ENCODE data around the gene HS1BP3.

The HS1BP3 gene

DNA sequence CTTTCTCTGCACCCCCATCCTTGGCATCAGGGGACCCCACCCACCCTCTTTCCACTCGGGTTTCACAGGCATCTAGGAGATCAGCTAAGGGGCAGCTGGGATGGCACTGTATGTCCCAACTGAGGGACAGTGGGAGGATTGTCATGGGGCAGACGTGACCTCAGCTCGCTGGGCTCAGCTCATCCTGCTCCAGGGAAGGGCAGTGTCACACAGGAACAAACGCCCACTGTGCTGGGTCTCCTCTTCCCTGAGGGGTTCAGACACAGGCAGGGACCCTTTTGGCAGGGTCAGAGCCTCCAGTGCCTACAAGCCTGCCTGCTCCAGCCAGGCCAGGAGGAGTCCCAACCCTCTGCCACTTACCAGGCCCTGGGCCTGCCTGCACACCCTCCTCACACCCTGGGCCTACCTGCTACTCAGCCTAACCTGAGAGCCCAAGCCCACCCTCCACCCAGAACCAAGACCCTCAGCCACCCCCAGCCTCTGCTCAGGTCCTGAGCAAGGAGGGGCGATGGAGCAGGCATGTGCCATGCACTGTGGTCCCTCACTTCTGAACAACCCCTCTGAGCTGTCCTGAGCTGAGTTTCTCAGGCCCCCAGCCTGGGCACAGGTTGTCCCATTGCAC, 68.2 kb downstream of the HS1BP3 start:
- DNase-seq = no peak

DNA sequence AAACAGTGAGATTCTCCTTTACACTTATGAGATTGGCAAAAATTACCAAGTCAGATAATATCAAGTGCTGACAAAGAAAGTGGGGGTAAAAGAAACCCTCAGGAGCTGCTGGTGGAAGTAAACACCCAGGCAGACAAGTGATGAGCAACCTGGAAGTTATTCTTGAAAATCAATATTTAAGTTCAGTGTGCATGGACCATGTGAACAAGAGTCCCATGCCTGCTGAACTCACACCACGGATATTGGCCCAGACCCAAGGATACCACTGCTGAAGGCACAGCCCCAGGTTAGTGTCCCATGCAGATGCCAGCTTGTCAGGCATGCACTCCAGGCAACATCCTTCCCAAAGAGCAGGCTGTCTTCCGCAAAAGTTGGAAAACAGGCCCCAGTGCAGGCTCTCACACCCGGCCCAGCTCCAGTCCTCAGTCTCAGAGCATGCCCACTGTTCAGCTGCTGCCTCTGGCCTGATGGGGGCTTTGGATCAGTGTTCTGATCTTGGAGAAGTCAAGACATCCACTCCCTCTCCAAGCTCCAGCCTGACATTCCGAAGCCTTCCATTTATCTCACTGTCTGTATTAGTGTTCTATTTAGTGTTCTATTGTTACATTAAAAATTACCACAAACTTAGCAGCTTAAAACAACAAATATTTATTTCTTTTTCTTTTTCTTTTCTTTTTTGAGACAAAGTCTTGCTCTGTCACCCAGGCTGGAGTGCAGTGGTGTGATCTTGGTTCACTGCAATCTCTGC, 70.0 kb downstream of the HS1BP3 start:
- no peak for DNase-seq

GRCh38 chr2:20579866-20580265, 71.0 kb downstream of the HS1BP3 start:
- no peak for DNase-seq

DNA sequence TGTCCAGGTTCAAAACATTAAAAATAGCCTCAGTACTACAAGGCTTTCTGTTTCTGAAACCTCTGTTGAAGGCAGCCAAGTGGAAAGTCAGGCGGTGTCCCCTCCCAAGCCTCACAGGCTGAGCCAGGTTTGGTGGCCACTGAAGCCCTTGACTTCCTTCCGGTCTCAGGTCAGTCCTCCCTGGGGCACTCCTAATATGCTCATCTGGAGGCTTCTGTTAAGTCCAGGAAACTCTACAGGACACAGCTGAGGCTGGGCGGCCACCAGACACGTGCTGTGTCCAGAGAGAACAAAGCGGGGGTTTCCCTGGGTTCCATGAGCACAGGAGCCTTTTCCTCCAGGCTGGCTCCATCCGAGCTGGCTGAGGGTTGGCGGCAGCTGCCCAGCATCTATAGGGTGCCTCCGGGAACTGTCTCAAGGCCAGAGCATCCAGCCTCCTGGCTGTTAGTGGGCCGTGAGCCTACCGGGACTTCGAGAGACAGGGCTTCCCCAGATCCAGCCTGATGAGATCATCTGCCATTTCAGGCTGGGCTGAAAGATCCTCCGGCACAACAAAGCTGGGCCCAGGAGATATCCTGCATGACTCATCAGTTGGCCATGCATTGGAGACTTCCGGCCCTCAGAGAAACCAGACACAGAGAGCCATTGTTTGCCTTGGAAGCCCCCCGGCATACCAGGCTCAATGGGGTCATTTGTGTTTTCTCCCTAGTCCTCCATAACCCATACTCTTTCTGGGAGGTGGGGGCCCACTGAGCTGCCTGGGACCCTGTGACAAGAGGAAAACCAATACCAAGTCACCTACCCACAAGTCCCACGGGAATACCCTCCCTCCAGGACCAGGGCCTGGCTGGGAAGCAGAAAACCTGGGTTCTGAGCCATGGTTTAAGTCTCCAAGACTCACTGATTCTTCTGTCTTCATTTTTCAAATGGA, 71.7 kb downstream of the HS1BP3 start:
- DNase-seq = no peak

DNA sequence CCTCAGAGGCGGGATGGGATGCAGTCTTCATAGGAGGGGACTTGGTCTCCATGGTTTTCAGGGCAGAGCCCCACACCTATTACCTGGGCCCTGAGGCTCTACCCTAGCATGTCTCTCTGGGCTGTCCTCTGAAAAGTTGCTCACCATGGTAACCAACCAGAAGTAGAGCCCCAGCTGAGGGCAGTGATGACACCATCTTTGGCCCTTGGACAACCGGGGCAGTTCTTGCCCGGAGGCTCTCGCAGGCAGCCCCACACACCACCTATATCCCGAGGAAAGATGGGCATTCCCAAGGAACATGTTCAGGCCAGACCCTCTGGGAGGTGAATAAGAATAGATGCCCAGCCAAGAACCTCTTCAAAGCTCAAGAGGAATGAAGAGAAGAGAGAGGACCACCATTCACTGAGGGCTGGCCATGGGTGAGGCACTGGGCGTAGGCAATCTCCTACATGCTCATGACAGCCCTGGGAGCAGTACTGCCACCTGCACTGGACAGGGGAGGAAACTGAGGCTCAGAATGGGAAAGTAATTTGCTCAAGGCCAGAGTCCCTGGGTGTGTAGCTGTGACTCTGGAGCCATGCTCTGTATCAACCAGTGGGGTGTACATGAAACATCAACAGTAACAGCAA, 72.5 kb downstream of the HS1BP3 start:
- no peak for DNase-seq

DNA sequence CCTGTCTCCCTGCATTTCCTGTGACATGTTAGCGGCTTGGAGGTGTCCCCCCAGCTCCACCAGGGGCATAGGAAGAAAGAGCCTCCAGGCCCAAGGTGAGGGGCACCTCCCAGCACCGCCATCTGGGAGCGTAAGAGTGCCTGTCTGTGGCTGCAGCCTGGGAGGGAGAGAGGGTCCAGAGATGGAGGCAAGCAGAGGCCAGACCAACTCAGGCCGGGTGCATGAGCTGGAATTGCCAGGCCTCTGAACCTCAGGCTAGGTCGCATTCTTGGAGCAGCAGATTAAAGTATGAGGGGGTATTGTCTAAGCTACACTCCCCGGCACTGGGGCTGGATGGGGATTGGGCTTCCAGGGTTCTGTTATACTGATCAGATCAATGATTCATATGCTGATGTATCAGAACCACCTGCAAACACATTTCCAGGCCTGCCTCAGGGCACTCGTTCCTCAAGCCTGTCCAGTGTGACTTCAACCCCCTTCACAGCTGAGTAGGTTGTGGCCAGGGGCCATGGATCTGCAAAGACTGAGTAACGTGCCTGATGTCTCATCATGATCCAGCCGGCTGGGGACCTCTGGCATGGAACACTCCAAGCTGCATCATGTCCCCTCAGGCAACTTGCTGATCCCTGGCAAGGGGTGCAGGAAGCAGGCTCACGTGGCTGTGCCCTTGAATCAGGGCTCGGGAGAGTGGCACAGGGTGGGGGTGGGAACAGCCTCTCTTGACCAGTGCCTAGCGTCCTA, 73.2 kb downstream of the HS1BP3 start:
- DNase-seq = no peak

- DNase-seq = peak; percentile 72
Observed at GRCh38 chr2:20576598-20577115, 74.2 kb downstream of the HS1BP3 start.

DNA sequence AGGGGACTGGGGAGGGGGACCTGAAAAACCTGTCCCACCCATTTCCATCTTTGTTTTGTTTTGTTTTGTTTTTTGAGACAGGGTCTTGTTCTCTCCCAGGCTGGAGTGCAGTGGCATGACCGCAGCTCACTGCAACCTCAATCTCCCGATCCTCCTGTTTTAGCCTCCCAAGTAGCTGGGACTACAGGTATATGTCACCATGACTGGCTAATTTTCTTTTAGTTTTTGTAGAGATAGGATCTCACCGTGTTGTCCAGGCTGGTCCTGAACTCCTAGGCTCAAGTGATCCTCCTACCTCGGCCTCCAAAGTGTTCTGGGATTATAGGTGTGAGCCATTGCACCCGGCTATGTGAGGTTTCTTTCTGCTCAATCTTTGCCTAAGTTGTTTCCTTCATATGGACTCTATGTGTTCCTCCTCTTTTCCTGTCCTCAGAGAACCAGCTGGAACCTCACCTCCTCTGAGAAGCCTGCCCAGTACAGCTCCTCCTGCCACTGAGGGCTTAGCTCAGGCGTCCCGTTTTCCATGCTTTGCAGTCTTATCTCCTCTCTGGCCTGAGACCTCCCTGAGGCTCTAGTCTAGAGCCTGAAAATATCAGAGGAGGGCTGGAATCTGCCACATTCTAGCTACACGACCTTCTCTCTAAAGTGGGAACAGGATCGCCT, 74.8 kb downstream of the HS1BP3 start:
- DNase-seq = no peak

DNA sequence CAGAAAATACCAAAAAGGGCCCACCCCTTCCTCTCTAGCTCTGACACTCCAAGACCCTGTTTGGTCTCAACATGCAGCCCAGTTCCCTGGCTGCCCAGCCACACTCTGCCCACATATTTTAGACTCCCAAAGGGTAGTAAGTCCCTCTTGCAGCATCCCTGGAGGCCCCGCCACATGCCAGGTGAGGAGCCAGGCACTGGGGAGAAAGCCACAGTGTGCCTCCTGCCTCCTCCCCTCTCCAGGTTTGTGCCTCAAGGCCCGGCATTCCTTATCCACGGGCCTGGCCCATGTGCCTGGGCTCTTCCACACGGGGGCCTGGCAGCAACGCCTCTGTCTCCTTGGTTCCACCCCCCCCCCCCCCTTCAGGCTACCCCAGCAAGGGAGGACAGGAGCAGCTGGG, 75.5 kb downstream of the HS1BP3 start:
- DNase-seq = no peak

DNA sequence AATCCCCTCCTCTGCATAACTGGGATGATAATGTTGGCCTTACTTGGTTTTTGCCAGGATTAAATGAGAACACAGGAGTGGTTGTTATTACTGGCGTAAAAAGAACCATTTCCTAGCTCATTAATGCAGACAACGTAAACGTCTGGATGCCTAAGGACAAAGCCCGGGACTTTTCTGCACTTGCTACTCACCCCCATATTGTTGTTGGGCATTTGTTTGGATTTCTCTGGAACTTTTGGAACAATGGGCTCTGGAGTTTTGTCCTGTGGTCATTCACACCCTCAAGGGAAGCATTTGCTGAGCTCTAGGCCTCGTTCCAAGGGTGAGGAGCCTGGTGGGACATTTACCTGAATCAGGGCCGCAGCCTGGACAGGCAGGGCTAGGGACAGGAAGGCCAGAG, 76.0 kb downstream of the HS1BP3 start:
- no peak for DNase-seq

DNA sequence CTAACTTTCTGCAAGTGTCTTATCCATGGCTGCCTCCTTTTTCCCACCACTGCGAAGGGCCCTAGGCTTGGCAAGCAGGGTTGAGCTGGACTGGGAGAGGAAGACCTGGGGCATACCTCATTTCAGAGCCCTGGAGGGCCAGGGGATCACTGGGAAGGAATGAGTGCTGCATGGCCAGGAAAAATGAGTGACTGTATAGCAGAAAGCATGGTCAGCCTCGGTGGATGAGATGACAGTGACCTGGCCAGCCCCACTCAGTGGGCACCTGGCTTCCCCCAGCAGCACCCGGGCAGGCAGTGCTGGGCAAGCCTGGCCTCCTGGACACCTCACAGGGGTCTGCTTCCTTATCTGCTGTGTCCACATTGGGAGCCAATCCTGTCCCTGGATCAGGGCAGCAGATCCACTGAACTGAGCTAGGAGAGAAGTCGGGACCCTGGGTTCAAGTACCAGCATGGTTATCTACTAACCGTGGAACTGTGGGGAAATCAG, 76.4 kb downstream of the HS1BP3 start:
- no peak for DNase-seq

GRCh38 chr2:20573620-20574422, 77.1 kb downstream of the HS1BP3 start:
- DNase-seq = no peak

GRCh38 chr2:20572221-20572620, 78.7 kb downstream of the HS1BP3 start:
- no peak for DNase-seq

GRCh38 chr2:20571644-20572215, 79.2 kb downstream of the HS1BP3 start:
- DNase-seq = no peak

GRCh38 chr2:20571231-20571630, 79.7 kb downstream of the HS1BP3 start:
- no peak for DNase-seq

DNA sequence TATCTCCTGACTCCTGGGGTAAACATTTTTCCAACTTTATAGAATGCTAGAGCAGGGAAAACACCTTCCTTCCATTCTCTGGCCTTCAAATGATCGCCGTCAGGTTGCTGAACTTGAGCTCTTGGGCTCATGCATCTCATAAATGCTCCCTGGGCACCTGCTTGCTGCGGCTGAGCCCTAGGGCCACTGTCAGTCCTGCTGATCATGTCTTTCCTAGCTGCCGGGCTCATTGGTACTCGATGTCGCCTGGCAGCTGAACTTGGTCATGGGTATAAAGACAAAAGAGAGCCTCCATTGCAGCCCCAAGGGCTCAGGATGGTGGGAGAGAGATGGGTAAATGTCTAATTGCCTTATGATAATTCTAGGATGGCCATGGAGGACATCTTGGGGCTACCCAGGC, 80.6 kb downstream of the HS1BP3 start:
- no peak for DNase-seq

DNA sequence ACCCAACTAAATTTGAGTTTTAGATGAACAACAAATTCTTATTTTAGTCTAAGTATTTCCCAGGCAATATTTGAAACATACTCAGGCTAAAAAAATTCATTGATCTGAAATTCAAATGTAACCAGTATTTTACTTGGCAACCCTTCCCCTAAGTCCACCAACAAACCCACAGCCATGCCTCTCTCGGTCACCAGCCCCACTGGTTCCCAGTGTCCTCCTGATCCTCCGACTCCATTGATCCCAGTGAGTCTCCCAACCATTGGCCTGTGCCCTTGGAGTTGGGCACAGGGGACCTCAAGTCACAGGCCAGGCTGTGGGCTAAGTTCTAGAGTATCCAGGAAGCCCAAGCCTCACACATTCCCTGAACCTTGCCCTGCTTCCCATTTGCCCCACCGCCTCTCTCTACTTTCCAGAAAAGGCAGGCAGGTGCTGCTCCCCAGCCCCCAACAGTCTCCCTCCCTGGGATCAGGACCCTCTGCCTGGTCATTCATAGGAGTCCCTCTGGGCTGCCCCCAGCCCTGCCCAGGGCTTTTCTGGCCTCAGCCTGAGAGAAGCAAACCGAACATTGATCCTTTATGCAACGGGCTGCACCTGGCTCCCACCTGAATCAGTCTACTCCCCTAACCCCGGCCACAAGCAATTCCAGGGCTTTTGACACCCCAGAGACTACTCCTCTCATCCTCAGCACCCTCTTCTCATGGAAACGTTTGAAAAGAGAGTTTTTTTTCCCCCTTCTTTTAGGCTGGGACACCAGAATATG, 81.3 kb downstream of the HS1BP3 start:
- DNase-seq = no peak

DNA sequence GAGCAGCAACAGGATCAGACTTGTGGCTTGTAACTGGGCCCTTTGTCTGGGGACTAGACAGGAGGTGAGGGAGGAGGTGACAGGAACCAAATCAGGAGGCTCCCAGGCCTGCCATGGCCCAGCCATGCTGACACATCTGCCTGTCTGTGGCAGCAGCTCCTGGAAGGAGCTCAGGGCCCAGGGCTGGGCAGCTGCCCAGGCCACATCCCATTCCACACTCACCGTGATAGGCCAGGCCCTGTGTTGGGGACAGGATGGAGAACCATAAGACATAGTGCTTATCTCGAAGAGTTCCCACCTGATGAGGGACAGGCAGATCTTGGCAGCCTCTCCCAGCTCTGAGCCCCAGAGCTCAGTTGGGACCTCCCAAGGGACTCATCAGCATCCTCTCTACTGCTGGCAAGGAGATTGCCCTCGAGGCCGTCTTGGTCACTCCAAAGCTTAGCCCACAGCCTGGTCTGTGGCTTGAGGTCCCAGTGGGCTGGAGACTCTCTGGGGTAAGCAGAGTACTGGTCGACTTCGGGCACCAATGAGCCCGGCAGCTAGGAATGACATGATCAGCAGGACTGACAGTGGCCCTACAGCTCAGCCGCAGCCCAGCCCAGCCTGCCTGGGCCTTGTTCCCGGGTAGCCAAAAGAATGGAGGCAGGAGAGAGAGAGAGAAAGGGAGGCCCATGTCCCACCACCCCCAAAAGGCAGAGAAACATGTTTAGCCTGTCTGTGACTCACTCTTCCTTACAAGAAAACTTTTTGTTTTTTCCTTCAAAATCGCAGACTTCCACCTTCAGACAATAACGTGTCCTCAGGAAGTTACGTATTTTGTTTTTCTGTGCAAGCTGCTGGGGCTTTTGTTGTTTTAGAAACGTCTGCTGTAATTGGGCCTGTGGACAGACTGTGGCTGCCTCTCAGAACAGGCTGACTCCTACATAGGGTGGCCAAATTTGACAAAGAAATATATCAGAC, 82.1 kb downstream of the HS1BP3 start:
- DNase-seq = no peak

GRCh38 chr2:20567926-20568179, 83.0 kb downstream of the HS1BP3 start:
- DNase-seq = no peak
